NCI-H146 (cell line): Measurements from ENCODE around the gene ZBTB7A.

Experiments used
- DNase-seq: peaks from one replicate; lab custom pipeline; 2025; lab: John Stamatoyannopoulos, UW

The ZBTB7A gene

GRCh38 chr19:4094291-4094690 lies 27.6 kb upstream of the ZBTB7A start:
- no peak for DNase-seq

GRCh38 chr19:4093643-4094175 lies 27.0 kb upstream of the ZBTB7A start:
- DNase-seq, result no peak

GRCh38 chr19:4090356-4091220 lies 23.9 kb upstream of the ZBTB7A start:
- DNase-seq, result no peak

GRCh38 chr19:4089946-4090345 lies 23.2 kb upstream of the ZBTB7A start:
- DNase-seq, result no peak

GRCh38 chr19:4089400-4089908 lies 22.8 kb upstream of the ZBTB7A start:
- no peak for DNase-seq

- no peak for DNase-seq
These were observed 22.3 kb upstream of the ZBTB7A start for GRCh38 chr19:4088975-4089374.

- DNase-seq, result no peak
These were observed 21.3 kb upstream of the ZBTB7A start for GRCh38 chr19:4087787-4088679.

- DNase-seq, result no peak
These were observed 19.7 kb upstream of the ZBTB7A start for GRCh38 chr19:4086411-4086867.

GRCh38 chr19:4084547-4084877 lies 17.8 kb upstream of the ZBTB7A start:
- DNase-seq, result no peak

GRCh38 chr19:4083677-4084546 lies 17.2 kb upstream of the ZBTB7A start:
- DNase-seq, result peak; percentile 61

- no peak for DNase-seq
These were observed 15.5 kb upstream of the ZBTB7A start for GRCh38 chr19:4082172-4082571.

- DNase-seq, result no peak
These were observed 14.9 kb upstream of the ZBTB7A start for GRCh38 chr19:4081441-4082129.

- DNase-seq, result no peak
These were observed 13.8 kb upstream of the ZBTB7A start for GRCh38 chr19:4080473-4080872.

GRCh38 chr19:4077800-4078684 lies 11.3 kb upstream of the ZBTB7A start:
- peak; percentile 23 for DNase-seq

GRCh38 chr19:4077007-4077374 lies 10.3 kb upstream of the ZBTB7A start:
- DNase-seq, result no peak

- no peak for DNase-seq
These were observed 8.7 kb upstream of the ZBTB7A start for GRCh38 chr19:4075373-4075772.

- DNase-seq, result no peak
These were observed 4.9 kb upstream of the ZBTB7A start for GRCh38 chr19:4071610-4072009.

- DNase-seq, result no peak
These were observed 2.7 kb upstream of the ZBTB7A start for GRCh38 chr19:4069331-4069959.
